GM23338 (cell line): ENCODE measurements around the gene MPL. TPM values are rescaled to one million over a fixed set of nuclear protein-coding genes. Genes with fewer than 3 reads are reported as not detected.

ENCODE experiments used
- ATAC-seq: fragments of 200-7000 bp; cut with Tn5 transposase; 3 replicates; pipeline ENCODE4 v1.9.1; 2020
- DNase-seq: peaks from one replicate; pipeline ENCODE4 v3.0.0-alpha.2; 2015; ENCODE audit warnings: low spot score
- H2AFZ ChIP-seq: fragments of 200-600 bp; sonication (generic); 2 replicates; pipeline ENCODE4 v1.8.0; 2016; ENCODE audit warnings: antibody characterized with exemption, mild to moderate bottlenecking, moderate library complexity
- H3F3A ChIP-seq: fragments of 200-600 bp; sonication (generic); replicated peaks from 2 replicates; pipeline ENCODE4 v1.8.0; 2017; ENCODE audit warnings: antibody characterized with exemption, mixed run types, low read depth
- H3K27ac ChIP-seq: fragments of 200-600 bp; sonication (generic); 2 replicates; pipeline ENCODE4 v1.6.1; 2016; ENCODE audit warnings: low read depth
- H3K27me3 ChIP-seq: fragments of 200-600 bp; sonication (generic); 2 replicates; pipeline ENCODE4 v1.8.0; 2016; ENCODE audit warnings: mild to moderate bottlenecking, mixed run types, moderate library complexity; ENCODE audit not compliant: insufficient read depth
- H3K36me3 ChIP-seq: fragments of 200-600 bp; sonication (generic); 2 replicates; pipeline ENCODE4 v1.8.0; 2016; ENCODE audit warnings: mild to moderate bottlenecking; ENCODE audit not compliant: insufficient read depth
- H3K4me1 ChIP-seq: fragments of 200-600 bp; sonication (generic); 2 replicates; pipeline ENCODE4 v1.8.0; 2016; ENCODE audit warnings: mild to moderate bottlenecking, moderate library complexity; ENCODE audit not compliant: insufficient read depth
- H3K4me2 ChIP-seq: fragments of 200-600 bp; sonication (generic); 2 replicates; pipeline ENCODE4 v1.7.1; 2017; ENCODE audit warnings: mixed run types
- H3K4me3 ChIP-seq: fragments of 200-600 bp; sonication (generic); 2 replicates; pipeline ENCODE4 v1.6.1; 2016; ENCODE audit warnings: mixed run types
- H3K79me2 ChIP-seq: fragments of 200-600 bp; sonication (generic); replicated peaks from 2 replicates; pipeline ENCODE4 v1.8.0; 2017; ENCODE audit warnings: mild to moderate bottlenecking; ENCODE audit not compliant: insufficient read depth
- H3K9me2 ChIP-seq: fragments of 200-600 bp; sonication (generic); 2 replicates; pipeline ENCODE4 v1.8.0; 2017; ENCODE audit not compliant: insufficient read depth
- H4K20me1 ChIP-seq: fragments of 200-600 bp; sonication (generic); replicated peaks from 2 replicates; pipeline ENCODE4 v1.8.0; 2017; ENCODE audit warnings: mild to moderate bottlenecking; ENCODE audit not compliant: insufficient read depth
- H3K27ac Mint-ChIP-seq: 2 replicates; pipeline ENCODE4 v1.8.0; 2020; ENCODE audit warnings: inconsistent platforms, mild to moderate bottlenecking, moderate library complexity, mixed read lengths
- H3K27me3 Mint-ChIP-seq: 3 replicates; pipeline ENCODE4 v1.8.0; 2022; ENCODE audit warnings: low read depth, mild to moderate bottlenecking, moderate library complexity, mixed read lengths, inconsistent platforms; ENCODE audit not compliant: insufficient read depth, poor library complexity
- H3K36me3 Mint-ChIP-seq: 3 replicates; pipeline ENCODE4 v1.8.0; 2021; ENCODE audit warnings: low read depth, mild to moderate bottlenecking, inconsistent platforms, moderate library complexity, mixed read lengths
- H3K4me1 Mint-ChIP-seq: 3 replicates; pipeline ENCODE4 v1.8.0; 2020; ENCODE audit warnings: mild to moderate bottlenecking, inconsistent platforms, mixed read lengths
- H3K4me3 Mint-ChIP-seq: 3 replicates; pipeline ENCODE4 v1.8.0; 2021; ENCODE audit warnings: moderate library complexity, mild to moderate bottlenecking, inconsistent platforms, mixed read lengths
- H3K9me3 Mint-ChIP-seq: 3 replicates; pipeline ENCODE4 v1.8.0; 2020; ENCODE audit warnings: moderate library complexity, mild to moderate bottlenecking, inconsistent platforms, mixed read lengths
- CREB1 ChIP-seq: fragments of 250-450 bp; sonication (Bioruptor Pico); IDR thresholded peaks from 2 replicates; pipeline ENCODE4 v1.5.0; 2020; ENCODE audit warnings: low read depth, mild to moderate bottlenecking, moderate library complexity
- EZH2 ChIP-seq: fragments of 200-600 bp; sonication (generic); IDR thresholded peaks from one replicate; pipeline ENCODE4 v1.8.0; 2017; ENCODE audit warnings: antibody characterized with exemption, mild to moderate bottlenecking, low read depth; ENCODE audit not compliant: unreplicated experiment
- EZH2phosphoT487 ChIP-seq: fragments of 200-600 bp; sonication (generic); IDR thresholded peaks from one replicate; pipeline ENCODE4 v1.8.1; 2018; ENCODE audit warnings: antibody characterized with exemption; ENCODE audit not compliant: unreplicated experiment
- JUNB ChIP-seq: IDR thresholded peaks from one replicate; pipeline ENCODE4 v1.6.1; 2016; ENCODE audit warnings: antibody characterized with exemption; ENCODE audit not compliant: unreplicated experiment
- NANOG ChIP-seq: IDR thresholded peaks from 2 replicates; pipeline ENCODE4 v1.6.1; 2016; ENCODE audit warnings: antibody characterized with exemption, borderline replicate concordance
- POLR2AphosphoS5 ChIP-seq: IDR thresholded peaks from 2 replicates; pipeline ENCODE4 v1.6.1; 2016; ENCODE audit warnings: antibody characterized with exemption, low read depth
- REST ChIP-seq: IDR thresholded peaks from one replicate; pipeline ENCODE4 v1.6.1; 2018; ENCODE audit warnings: antibody characterized with exemption; ENCODE audit not compliant: unreplicated experiment
- STAT1 ChIP-seq: IDR thresholded peaks from one replicate; pipeline ENCODE4 v1.6.1; 2016; ENCODE audit warnings: antibody characterized with exemption; ENCODE audit not compliant: unreplicated experiment
- ZNF114 ChIP-seq: fragments of 250-450 bp; sonication (Bioruptor Pico); IDR thresholded peaks from 2 replicates; pipeline ENCODE4 v1.5.0; 2020; ENCODE audit warnings: mild to moderate bottlenecking, moderate library complexity
- ZNF331 ChIP-seq: fragments of 250-450 bp; sonication (Bioruptor Pico); IDR thresholded peaks from 2 replicates; pipeline ENCODE4 v1.5.0; 2020; ENCODE audit warnings: low read depth, mild to moderate bottlenecking, moderate library complexity
- ZNF462 ChIP-seq: fragments of 250-450 bp; sonication (Bioruptor Pico); IDR thresholded peaks from 2 replicates; pipeline ENCODE4 v1.5.0; 2020; ENCODE audit warnings: mild to moderate bottlenecking, moderate library complexity
- polyA plus RNA-seq: library from polyadenylated mRNA; unstranded; fragments of >200 nt; fragmentation: Nextera tagmentation; extraction: Ambion mirVana; gene quantifications from 2 replicates; pipeline ENCODE4 v1.2.1, GENCODE V29; 2016
- total RNA-seq: library from RNA; depleted of rRNA; stranded (reverse); fragments of >200 nt; shearing (Covaris generic); gene quantifications from 2 replicates; pipeline ENCODE4 v1.2.3, GENCODE V29; 2014
- TF ChIP-seq, protein P1 (sequence below), 2 experiments: fragments of 200-600 bp in 1 of 2; sonication (generic) in 1 of 2; conservative IDR thresholded peaks; 2 replicates each; pipeline versions ENCODE4 v1.5.1 to v1.6.1; 2016 to 2017; ENCODE audit warnings: antibody characterized with exemption in 2 of 2, low read depth in 2 of 2, mild to moderate bottlenecking in 2 of 2, moderate library complexity in 1 of 2
- TF ChIP-seq, protein P2 (sequence below): IDR thresholded peaks from 2 replicates; pipeline ENCODE4 v1.6.1; 2016; ENCODE audit warnings: antibody characterized with exemption

MPL gene
- total and polyA plus RNA-seq, 2 experiments from 2014 or later, result not detected

DNA sequence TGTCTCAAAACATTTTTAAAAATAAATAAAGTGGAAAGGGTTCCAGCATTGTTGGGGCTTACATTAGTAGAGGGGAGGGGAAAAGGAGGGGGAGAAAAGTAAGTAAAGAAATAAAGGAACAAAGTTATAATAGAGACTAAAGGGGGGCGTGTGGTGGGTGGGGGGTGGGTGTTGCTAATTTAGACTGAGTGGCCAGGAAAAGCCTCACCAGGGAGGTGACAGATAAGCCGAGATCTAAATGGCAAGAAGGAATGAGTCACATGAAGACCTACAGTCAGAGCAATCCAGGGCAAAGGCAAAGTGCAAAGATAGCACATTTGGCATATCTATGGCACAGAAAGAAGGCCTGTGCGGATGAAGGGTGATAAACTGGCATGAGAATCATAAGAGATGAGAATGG is 7.5 kb downstream of the MPL start:
- H3K27me3 Mint-ChIP-seq, result no peaks in the 10 kb centered on the region
- peaks cover 25% of the 10 kb centered on the region for H3K4me1 Mint-ChIP-seq
- Histone ChIP-seq H3K36me3 (no peaks in the 10 kb centered on the region), H2AFZ (no peak overlapping the region), H4K20me1 (no peaks in the 10 kb centered on the region), H3K4me2 (no peak overlapping the region), H3F3A (peaks cover 10% of the 10 kb centered on the region; the same call in 1 of the 2 replicates), H3K27me3 (peaks cover 18% of the 10 kb centered on the region), H3K4me3 (no peak overlapping the region), H3K4me1 (peaks cover 11% of the 10 kb centered on the region), H3K79me2 (no peaks in the 10 kb centered on the region), H3K27ac (no peak overlapping the region), H3K9me2 (no peaks in the 10 kb centered on the region)
- ATAC-seq (no peak), DNase-seq (no peak)
- no peak for TF ChIP-seq CREB1 (CRISPR knock-in tag)
- TF ChIP-seq, protein P1, sequence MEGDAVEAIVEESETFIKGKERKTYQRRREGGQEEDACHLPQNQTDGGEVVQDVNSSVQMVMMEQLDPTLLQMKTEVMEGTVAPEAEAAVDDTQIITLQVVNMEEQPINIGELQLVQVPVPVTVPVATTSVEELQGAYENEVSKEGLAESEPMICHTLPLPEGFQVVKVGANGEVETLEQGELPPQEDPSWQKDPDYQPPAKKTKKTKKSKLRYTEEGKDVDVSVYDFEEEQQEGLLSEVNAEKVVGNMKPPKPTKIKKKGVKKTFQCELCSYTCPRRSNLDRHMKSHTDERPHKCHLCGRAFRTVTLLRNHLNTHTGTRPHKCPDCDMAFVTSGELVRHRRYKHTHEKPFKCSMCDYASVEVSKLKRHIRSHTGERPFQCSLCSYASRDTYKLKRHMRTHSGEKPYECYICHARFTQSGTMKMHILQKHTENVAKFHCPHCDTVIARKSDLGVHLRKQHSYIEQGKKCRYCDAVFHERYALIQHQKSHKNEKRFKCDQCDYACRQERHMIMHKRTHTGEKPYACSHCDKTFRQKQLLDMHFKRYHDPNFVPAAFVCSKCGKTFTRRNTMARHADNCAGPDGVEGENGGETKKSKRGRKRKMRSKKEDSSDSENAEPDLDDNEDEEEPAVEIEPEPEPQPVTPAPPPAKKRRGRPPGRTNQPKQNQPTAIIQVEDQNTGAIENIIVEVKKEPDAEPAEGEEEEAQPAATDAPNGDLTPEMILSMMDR (conservative IDR thresholded peaks at IDR 0.05; ENCODE audit: low read depth in 2 of 2), result no peak
- TF ChIP-seq, protein P2, sequence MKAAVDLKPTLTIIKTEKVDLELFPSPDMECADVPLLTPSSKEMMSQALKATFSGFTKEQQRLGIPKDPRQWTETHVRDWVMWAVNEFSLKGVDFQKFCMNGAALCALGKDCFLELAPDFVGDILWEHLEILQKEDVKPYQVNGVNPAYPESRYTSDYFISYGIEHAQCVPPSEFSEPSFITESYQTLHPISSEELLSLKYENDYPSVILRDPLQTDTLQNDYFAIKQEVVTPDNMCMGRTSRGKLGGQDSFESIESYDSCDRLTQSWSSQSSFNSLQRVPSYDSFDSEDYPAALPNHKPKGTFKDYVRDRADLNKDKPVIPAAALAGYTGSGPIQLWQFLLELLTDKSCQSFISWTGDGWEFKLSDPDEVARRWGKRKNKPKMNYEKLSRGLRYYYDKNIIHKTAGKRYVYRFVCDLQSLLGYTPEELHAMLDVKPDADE, result no peak
- no peak for TF ChIP-seq ZNF462 (CRISPR knock-in tag)
- TF ChIP-seq ZNF114, result no peak
- no peak for TF ChIP-seq JUNB
- TF ChIP-seq NANOG, result no peak
- no peak for TF ChIP-seq ZNF331 (CRISPR knock-in tag)
- no peak for TF ChIP-seq EZH2phosphoT487
- no peak for TF ChIP-seq POLR2AphosphoS5
- no peak for TF ChIP-seq EZH2
- no peak for TF ChIP-seq REST
- TF ChIP-seq STAT1, result no peak
- H3K4me3 Mint-ChIP-seq, result no peak overlapping the region
- no peaks in the 10 kb centered on the region; the same call in 2 of the 3 replicates for H3K9me3 Mint-ChIP-seq
- no peaks in the 10 kb centered on the region for H3K36me3 Mint-ChIP-seq
- no peak overlapping the region for H3K27ac Mint-ChIP-seq
